ENCODE data around the gene MYOF.
"Not testable (repeated sequence)": the region's sequence is repeated elsewhere in the genome, so short reads cannot be mapped to it uniquely, and the experiment has no call there.

The MYOF gene

GRCh38 chr10:93357680-93358079, 124.5 kb downstream of the MYOF start:
- in situ Hi-C loops (cut with HindIII; ENCODE audit: low sequenced_read_pairs) = loop anchor here (25.0 kb wide), 1 partner anchor 155 kb away; no protein-coding TSS in a partner anchor

GRCh38 chr10:93356516-93356915, 125.6 kb downstream of the MYOF start:
- in situ Hi-C loops (cut with HindIII; ENCODE audit: low sequenced_read_pairs) = loop anchor here (25.0 kb wide), 1 partner anchor 156 kb away; no protein-coding TSS in a partner anchor

GRCh38 chr10:93352638-93353383, 129.3 kb downstream of the MYOF start:
- in situ Hi-C loops (cut with HindIII; ENCODE audit: low sequenced_read_pairs) = loop anchor here (25.0 kb wide), 1 partner anchor 159 kb away; no protein-coding TSS in a partner anchor

- in situ Hi-C loops (cut with HindIII; ENCODE audit: low sequenced_read_pairs) = no loop called here
These were observed 135.4 kb downstream of the MYOF start for GRCh38 chr10:93346694-93347093.

GRCh38 chr10:93346108-93346507, 136.0 kb downstream of the MYOF start:
- in situ Hi-C loops (cut with HindIII; ENCODE audit: low sequenced_read_pairs) = no loop called here

- in situ Hi-C loops (cut with HindIII; ENCODE audit: low sequenced_read_pairs) = no loop called here
These were observed 137.4 kb downstream of the MYOF start for GRCh38 chr10:93344691-93345090.

GRCh38 chr10:93342921-93343320, 139.2 kb downstream of the MYOF start:
- in situ Hi-C loops (cut with HindIII; ENCODE audit: low sequenced_read_pairs) = no loop called here

GRCh38 chr10:93342366-93342765, 139.8 kb downstream of the MYOF start:
- in situ Hi-C loops (cut with HindIII; ENCODE audit: low sequenced_read_pairs) = no loop called here

- in situ Hi-C loops (cut with HindIII; ENCODE audit: low sequenced_read_pairs) = no loop called here
These were observed 144.8 kb downstream of the MYOF start for GRCh38 chr10:93337309-93337721.

GRCh38 chr10:93336678-93337077, 145.5 kb downstream of the MYOF start:
- in situ Hi-C loops (cut with HindIII; ENCODE audit: low sequenced_read_pairs) = no loop called here

GRCh38 chr10:93336110-93336509, 146.0 kb downstream of the MYOF start:
- in situ Hi-C loops (cut with HindIII; ENCODE audit: low sequenced_read_pairs) = no loop called here

GRCh38 chr10:93334901-93335327, 147.2 kb downstream of the MYOF start:
- in situ Hi-C loops (cut with HindIII; ENCODE audit: low sequenced_read_pairs) = no loop called here

GRCh38 chr10:93334181-93334580, 148.0 kb downstream of the MYOF start:
- in situ Hi-C loops (cut with HindIII; ENCODE audit: low sequenced_read_pairs) = no loop called here

- in situ Hi-C loops (cut with HindIII; ENCODE audit: low sequenced_read_pairs) = no loop called here
These were observed 148.7 kb downstream of the MYOF start for GRCh38 chr10:93333278-93333978.

GRCh38 chr10:93330824-93331223, 151.3 kb downstream of the MYOF start:
- in situ Hi-C loops (cut with HindIII; ENCODE audit: low sequenced_read_pairs) = no loop called here

GRCh38 chr10:93319896-93320295, 162.2 kb downstream of the MYOF start:
- in situ Hi-C loops (cut with HindIII; ENCODE audit: low sequenced_read_pairs) = no loop called here

GRCh38 chr10:93319096-93319495, 163.0 kb downstream of the MYOF start:
- in situ Hi-C loops (cut with HindIII; ENCODE audit: low sequenced_read_pairs) = no loop called here

GRCh38 chr10:93315246-93315645, 166.9 kb downstream of the MYOF start:
- in situ Hi-C loops (cut with HindIII; ENCODE audit: low sequenced_read_pairs) = no loop called here

GRCh38 chr10:93314656-93315055, 167.5 kb downstream of the MYOF start:
- in situ Hi-C loops (cut with HindIII; ENCODE audit: low sequenced_read_pairs) = not testable (repeated sequence)

- in situ Hi-C loops (cut with HindIII; ENCODE audit: low sequenced_read_pairs) = no loop called here
These were observed 168.3 kb downstream of the MYOF start for GRCh38 chr10:93313798-93314197.

GRCh38 chr10:93309062-93309461, 173.1 kb downstream of the MYOF start:
- in situ Hi-C loops (cut with HindIII; ENCODE audit: low sequenced_read_pairs) = no loop called here

GRCh38 chr10:93305122-93305521, 177.0 kb downstream of the MYOF start:
- in situ Hi-C loops (cut with HindIII; ENCODE audit: low sequenced_read_pairs) = no loop called here

Data from DLD1 (cell line).